GM21526 (cell line): ENCODE results near the gene HDAC5.
"Not testable (repeated sequence)": the region's sequence is repeated elsewhere in the genome, so short reads cannot be mapped to it uniquely, and the experiment has no call there.

Source experiments
- ATAC-seq: cut with Tn5 transposase; IDR thresholded peaks from one replicate; pipeline ENCODE4 v1.9.1; 2021; ENCODE audit warnings: moderate library complexity; ENCODE audit not compliant: unreplicated experiment, low FRiP score

The HDAC5 gene

DNA sequence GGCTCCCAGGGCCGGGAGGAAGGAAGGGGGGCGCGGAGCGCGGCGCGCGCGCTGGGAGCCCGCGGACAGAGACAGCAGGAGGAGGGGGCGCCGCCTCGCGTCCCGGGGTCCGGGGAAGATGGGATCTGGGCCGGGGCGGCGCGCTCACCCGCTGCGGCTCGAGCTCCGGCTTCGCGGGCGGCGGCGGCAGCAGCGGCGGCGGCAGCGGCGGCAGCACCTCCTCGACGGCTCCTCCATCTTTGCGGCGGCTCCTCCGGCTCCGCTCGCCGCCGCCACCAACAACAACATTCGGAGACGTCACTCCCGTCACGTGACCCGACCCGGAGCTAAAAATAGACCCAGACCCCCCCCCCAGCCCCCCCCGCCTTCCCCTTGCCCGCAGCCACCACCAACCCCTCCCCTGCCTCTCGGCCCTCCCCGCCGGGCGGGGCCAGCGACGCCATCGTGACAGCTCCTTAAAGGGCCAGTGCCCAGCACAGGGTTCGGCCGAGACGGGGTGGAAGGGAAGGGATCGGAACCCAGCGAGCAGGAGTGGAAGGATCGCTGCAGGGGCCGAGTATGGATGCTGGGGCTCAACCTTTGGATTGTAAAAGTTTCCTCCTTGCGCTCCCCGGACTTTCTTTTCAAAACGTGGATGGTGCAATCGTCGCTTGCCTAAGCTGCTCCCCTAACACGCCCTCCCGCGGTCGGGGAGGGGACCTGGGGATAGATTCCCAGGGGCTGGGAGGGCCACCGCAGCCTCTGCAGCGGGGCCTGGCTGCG is at the start of gene HDAC5:
Gene HDAC5 (minus strand): TSS at position 286 of the 762 bp plus-strand sequence. CDS start 6,126 bp downstream, outside the sequence.
- ATAC-seq: peak; percentile 78

DNA sequence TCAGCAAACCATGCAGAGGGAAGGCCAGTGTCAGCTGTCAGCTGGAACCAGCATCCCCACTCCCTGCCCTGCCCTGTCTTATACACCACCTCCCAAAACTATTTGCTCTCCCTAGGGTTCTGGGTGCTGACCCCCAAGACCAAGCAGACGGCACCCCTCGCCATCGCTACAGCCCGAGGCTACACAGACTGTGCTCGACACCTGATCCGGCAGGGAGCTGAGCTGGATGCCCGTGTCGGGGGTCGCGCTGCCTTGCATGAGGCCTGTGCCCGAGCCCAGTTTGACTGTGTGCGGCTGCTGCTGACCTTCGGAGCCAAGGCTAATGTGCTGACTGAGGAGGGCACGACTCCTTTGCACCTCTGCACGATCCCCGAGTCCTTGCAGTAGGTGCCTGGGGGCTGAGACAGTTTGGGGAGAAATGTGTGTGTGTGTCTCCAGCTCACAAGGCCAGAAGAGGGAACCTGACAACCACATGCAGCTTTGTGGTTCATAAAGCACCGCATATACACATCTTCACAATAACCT is 48.6 kb upstream of the HDAC5 start:
- ATAC-seq: no peak

DNA sequence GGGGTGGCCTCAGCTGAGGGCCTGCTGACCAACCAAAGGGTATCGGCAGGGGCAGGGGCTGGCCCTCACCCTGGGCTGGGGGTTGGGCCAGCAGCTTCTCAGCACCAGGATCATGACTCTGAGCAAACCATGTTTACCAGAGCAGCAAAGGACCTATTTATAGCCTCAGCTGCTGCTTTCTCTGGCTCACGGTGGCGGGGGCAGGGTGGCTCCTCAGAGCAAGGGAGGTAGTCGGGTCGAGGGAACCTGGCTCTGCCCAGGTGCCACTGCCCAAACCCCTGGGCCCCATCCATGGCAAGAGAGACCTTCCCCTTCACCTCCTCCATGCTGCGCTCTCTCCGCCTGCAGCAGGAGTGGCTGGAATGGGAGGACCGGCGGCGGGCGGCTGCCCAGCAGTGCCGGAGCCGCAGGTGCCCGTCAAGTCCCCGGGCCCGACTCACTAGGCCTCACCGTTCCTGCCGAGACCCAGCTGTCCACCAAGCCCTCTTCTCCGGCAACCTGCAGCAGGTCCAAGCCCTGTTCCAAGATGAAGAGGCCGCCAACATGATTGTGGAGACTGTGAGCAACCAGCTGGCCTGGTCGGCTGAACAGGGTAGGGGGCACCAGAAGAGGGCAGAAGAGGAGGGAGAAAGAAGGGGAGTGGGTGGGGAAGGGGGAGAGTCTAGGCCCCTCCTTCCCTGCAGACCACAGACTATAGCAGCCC is 47.2 kb upstream of the HDAC5 start, which contains the start of gene ASB16:
Gene ASB16 (plus strand): TSS at position 206 of the 703 bp plus-strand sequence. CDS start 86 bp downstream, at position 292.
- no peak for ATAC-seq

DNA sequence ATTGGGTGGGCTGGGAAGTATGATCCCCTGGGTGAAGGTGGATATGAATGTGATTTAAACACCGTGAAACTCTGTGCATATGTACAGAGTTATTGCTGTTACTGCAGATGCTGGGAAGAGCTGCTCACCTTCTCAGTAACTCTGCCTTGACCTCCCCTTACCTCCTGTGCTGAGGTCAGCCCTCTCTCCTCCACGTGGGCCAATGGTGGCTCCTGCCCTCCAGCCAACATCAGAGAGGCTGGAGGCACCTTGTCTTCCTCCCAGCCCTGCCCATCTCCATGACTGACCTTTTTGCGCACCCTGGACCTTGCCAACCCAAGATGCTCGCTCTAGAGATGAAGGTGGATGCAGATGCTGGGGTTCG is 46.7 kb upstream of the HDAC5 start:
- ATAC-seq: no peak

DNA sequence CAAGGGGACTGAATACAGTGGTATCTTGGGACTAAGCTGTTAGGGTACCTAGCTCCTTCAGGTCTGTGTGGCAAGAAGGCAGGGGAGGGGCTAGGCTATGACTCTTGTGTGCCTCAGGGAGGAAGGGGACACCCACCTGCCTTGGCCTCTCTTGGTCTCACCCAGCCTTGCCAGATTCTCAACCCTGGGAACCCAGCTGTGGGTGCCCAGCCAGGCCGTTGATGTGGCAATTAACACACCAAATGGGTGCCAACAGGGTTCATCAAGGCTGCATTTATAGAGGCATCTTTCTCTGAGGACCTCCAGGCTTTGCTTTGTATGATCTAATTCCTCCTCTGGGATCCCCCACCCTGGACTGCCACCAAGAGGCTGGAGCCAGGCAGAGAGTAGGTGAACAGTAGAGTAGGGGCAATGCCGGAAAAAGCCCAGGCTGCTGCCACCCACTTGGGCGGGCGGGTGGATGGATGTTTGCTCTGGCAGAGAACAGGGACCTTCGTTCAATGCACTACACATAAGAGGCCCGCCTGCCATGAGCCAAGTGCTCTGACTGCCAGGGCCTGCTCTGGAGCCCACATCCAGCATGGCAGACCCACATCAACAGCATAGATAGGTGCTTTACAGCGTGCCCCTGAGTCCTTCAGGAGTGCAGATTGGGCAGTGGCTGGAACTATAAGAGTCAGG is 43.9 kb upstream of the HDAC5 start:
- ATAC-seq: no peak

DNA sequence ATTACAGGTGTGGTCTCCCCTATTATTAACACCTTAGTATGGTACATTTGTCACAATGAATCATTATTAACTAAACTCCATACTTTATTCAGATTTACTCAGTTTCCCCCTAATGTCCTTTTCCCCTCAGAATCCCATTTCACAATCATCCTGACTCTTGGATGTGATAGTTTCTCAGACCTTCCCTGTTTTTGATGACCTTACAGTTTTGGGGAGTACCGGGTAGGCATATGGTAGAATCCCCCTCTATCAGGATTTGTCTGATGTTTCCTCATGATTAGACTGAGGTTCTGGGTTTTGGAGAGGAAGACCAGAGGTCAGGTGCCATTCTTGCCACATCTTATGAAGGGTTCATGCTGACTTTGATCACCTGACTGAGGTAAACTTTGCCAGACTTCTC is 41.0 kb upstream of the HDAC5 start:
- ATAC-seq: no peak

DNA sequence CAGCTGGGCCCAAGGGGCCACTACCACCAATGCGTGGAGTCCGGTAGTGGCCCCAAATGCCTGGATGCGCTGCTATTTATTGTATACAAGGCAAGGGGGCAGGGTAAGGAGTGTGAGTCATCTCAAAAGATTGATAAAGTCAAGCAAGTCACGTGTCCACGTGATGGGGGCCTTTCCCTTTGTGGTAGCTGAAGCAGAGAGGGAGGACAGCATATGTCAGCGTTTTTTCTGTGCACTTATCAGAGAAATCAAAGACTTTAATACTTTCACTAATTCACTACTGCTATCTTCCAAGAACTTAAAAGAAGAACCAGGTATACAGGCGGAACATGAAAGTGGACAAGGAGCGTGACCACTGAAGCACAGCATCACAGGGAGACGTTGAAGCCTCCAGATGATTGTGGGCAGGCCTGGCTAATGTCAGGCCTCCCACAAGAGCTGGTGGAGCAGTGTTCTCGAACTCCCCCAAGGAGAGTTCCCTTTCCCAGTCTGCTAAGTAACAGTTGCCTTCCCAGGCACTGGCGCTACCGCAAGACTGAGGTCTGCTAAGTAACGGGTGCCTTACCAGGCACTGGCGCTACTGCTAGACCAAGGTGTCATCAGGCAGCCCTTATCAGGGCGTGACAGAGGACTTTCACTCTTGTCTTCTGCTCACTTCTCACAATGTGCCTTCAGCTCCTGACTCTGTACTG is 36.2 kb upstream of the HDAC5 start:
- ATAC-seq: no peak

DNA sequence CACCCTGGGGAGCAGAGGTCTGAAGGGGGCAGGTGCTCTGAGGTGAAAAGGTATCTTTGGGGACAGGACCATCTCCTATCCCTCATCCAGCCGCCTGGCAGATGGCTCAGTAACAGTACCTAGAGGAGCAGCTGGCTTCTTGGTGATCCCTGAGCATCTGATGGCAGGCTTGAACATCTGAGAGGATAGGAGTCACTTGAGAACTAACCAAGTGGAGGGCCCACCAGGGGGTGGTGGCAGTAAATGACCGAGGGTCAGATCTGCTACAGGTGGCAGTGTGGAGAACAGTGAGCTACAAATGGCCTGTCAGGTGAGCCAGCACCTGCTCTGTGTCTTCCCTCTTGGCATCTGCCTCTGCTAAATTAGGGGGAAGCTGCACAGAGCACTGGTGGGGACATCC is 32.0 kb upstream of the HDAC5 start:
- no peak for ATAC-seq

DNA sequence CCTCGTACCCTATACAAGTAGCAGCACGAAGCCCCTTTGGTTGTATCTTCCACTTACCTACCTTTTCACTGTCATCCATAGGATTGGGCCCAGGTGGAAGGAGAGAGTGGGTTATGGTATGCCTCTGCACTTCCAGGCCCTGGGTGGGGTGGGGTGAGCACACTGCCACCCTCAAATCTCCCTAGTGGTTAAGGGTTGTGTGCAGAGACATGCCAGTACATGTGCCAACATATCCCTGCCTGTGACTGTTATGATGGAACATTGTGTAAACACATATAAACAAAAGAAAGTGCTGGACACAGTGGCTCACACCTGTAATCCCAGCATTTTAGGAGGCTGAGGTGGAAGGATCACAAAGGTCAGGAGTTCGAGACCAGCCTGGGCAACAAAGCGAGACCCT is 29.4 kb upstream of the HDAC5 start:
- ATAC-seq: no peak

DNA sequence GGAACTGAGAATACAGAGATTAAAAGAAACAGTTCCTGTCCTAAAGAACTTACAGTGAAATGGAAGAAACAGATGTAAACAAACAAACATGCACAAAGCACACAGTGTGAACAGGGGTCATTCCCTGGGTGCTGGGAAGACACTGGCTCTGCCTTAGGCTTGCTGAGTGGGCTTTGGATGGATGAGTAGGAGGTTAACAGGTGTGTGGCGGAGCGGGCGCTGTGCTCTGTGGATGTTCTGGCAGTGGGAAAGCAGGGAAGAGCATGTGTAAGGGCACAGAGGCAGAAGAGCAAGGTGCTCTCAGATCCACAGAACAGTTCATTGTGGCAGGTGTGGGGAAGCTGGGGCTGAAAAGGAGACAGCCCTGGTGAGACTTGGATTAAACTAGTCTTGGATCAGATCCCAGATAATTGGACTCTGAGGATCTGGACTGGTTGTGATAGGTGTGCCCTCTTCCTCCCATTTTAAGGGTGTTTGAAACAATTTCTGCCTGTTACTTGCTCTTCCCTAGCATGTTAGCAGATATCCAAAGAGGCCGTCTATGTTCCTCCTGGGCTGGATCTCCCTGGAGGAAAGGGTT is 26.4 kb upstream of the HDAC5 start:
- ATAC-seq: no peak

DNA sequence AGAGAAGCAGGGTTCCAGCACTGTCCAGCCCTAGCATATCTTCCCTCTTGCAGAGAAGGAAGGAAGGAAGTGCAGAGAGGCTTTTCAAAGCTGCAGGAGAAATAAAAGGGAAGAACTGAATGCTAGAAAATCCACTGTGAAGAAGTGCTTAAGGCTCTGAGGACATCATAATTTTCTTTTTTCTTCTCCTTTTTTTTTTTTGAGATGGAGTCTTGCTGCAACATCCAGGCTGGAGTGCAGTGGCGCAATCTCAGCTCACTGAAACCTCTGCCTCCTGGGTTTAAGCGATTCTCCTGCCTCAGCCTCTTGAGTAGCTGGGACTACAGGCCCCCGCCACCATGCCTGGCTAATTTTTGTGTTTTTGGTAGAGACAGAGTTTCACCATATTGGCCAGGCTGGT is 25.6 kb upstream of the HDAC5 start:
- not testable (repeated sequence) for ATAC-seq

DNA sequence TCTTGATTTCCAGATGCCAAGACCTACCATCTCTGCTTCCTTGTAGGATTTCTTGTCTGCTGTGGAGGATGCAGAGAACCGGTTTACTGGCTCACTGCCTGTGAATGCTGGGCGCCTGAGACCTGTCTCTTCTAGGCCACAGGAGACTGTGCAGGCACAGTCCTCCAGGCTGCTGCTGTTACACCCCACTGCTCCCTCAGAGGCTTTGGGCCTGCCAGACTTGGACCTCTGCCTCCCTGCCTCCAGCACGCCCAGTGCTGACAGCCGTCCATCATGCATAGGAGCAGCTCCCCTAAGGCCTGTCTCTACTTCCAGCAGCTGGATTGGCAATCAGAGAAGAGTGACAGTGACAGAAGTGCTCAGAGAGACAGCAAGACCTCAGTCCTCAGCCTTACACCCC is 24.4 kb upstream of the HDAC5 start:
- ATAC-seq: no peak

DNA sequence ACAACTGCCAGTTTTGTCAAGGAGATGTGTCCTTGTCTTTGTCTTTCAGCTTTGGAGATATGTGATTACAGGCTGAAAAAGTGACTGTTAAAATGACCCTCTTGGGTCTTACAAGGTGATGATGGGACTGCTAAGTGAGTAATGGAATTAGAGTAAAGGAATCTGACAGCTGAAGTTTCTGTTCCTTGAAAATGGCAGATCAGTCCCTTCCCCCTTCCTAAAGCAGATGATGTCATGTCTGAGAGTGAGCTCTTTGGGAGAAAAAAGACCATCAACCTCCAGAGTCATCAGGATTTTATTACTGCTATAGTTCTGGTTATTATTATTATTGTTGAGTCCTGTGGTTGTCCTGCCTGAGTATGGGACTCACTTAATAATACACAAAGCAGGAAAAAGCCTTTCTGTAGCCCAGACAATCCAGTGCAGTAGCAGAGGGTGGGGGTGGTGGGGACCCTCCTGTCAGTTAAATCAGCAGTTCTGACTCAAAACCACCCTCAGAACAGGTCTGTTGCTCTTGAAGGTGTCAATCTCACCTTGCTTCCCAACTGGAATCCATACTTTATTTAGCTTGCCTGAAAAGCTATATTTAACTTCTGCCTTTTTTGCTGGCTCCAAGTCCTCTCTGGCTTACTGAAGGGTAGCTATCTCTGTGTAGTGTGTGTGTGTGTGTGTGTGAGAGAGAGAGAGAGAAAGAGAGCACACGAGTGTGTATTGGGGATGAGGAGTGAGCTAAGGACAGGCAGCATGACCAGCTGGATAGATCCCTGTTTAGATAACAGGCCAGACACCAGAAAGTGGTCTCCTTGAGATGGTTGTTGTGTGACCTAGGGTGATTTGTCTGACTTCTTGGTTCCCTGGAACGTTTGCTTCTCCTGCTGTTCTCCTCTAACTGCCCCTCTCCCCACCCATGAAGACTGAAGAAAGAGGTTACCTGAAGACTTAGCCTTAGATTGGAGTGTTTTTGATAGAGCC is 23.2 kb upstream of the HDAC5 start:
- ATAC-seq: no peak

DNA sequence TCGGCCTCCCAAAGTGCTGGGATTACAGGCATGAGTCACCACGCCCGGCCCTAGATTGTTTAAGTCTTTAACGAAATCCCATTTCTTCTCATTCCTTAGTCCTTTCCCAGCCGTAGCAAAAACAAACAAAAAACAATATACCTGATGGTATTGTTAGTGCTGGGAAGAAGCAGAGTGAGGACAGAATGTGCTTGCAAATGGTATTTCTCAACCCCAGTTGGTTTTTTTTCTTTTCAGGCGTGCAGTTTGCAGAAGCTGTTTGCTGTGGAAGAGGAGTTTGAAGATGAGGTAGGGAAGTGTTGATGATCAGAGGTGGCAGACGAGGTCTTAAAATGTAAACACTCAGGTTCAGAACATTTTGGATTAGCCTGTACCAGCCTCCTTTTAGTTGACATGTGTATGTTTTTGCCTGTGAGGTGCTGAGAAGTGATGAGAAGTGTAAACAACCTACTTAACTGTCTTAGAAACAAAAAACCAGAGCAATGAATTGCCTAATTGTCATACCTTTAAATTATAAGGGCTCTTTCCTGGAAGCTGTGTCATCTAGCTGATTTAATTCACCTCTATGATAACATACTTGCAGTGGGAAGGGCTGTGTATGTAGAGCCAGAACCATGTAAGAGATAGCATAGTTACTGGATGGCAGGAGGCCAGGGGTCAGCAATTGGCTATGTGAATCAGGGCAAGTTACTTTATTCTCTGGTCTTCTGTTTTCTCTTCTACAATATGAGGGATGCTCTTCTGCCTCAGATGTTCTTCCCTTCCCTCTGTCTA is 21.7 kb upstream of the HDAC5 start:
- ATAC-seq: no peak

DNA sequence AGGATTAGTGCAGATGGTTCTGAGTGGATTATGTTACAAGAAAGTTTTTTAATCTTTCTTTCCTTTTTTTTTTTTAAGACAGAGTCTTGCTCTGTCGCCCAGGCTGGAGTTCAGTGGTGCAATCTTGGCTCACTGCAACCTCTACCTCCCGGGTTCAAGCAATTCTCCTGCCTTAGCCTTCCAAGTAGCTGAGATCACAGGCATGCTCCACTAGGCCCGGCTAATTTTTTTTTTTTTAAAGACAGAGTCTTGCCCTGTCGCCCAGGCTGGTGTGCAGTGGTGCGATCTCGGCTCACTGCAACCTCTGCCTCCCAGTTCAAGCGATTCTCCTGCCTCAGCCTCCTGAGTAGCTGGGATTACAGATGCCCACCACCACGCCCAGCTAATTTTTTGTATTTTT is 20.5 kb upstream of the HDAC5 start:
- not testable (repeated sequence) for ATAC-seq

DNA sequence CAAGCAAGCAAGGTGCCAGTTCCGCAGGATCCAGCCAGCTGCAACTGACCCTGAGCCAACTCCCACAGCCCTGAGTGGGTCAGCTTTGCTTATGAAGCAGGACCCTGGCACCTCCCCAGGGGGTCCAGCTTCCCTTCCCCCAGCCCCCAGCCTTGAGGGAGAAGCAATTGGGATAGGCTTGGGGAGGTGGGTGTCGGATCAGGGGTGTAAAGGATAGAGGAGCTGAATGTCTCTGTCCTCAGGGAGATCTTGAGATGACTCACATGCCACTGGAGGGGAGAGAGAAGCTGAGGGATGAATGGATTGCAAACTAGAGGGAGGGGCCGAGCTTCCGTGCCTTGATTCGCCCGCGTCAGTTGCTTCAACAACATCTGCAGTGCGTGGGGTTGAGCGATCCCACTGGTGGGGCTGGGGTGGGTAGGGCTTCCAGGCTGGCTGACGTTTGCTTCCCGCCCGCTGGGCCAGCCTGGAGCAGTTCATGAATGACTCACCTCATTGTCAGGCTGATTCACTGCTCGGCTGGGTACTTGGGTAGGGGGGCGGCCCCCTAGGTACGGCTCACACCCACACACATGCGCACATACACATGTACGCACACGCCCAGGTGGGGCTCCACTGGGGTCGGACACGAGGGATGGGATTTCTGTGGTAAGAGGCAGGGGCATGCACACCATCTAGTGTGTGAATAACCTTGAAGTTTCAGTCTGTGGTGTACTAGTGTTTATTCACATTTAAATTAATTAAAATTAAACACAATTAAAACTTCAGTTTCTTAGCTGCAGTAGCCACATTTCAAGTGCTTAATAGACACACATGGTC is 14.7 kb upstream of the HDAC5 start:
- no peak for ATAC-seq

DNA sequence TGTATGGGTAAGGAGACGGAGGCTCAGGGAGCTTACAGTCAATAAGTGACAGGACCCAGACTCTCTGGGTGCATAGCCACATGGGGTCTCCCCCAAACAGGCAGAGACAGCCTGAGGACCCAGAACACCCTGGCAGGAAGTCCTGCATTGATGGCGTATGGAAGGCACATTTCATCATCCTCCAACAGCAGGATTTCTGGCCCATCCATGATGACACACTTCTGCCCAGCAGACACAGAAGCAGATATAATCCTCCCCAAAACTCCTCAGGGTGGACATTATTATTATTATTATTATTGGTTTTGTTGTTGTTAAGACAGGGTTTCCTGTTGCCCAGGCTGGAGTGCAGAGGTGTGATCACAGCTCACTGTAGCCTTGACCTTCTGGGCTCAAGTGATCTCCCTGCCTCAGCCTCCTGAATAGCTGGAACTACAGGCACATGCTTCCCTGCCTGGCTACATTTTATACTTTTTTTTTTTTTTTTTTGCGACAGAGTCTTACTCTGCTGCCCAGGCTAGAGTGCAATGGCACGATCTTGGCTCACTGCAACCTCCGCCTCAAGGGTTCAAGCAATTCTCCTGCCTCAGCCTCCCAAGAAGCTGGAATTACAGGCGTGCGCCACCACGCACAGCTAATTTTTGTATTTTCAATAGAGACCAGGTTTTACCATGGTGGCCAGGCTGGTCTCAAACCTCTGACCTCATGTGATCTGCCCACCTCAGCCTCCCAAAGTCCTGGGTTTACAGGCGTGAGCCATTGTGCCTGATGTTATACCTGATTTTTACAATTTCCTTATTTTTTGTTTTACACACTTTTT is 11.5 kb upstream of the HDAC5 start:
- no peak for ATAC-seq
